Liver (tissue), 9 donors: ENCODE results near the gene PGAP3. TPM values are rescaled to one million over a fixed set of nuclear protein-coding genes. Genes with fewer than 3 reads are reported as not detected.

Source experiments
- DNase-seq: peaks from one replicate; pipeline ENCODE4 v3.0.0-alpha.2; 2017; ENCODE audit warnings: low spot score
- H3K27ac ChIP-seq, 2 donors: one replicate each; pipeline ENCODE4 v1.7.0; 2013; ENCODE audit warnings: inconsistent platforms in 2 of 2, low read length in 2 of 2, control low read depth in 1 of 2, low read depth in 1 of 2, mild to moderate bottlenecking in 1 of 2
- H3K27me3 ChIP-seq, 4 donors: one replicate each; pipeline versions ENCODE4 v1.6.1 to v1.7.0; 2013; ENCODE audit warnings: low read length in 3 of 4, inconsistent platforms in 1 of 4, mild to moderate bottlenecking in 1 of 4, moderate library complexity in 1 of 4; ENCODE audit not compliant: control insufficient read depth in 4 of 4, insufficient read depth in 4 of 4
- H3K36me3 ChIP-seq, 4 donors: one replicate each; pipeline versions ENCODE4 v1.6.1 to v1.7.0; 2013; ENCODE audit warnings: low read length in 3 of 4, mild to moderate bottlenecking in 3 of 4, low read depth in 1 of 4, moderate library complexity in 1 of 4; ENCODE audit not compliant: control insufficient read depth in 4 of 4, insufficient read depth in 3 of 4
- H3K4me1 ChIP-seq, 4 donors: one replicate each; pipeline versions ENCODE4 v1.6.1 to v1.7.0; 2013; ENCODE audit warnings: low read length in 3 of 4, mild to moderate bottlenecking in 3 of 4, moderate library complexity in 1 of 4; ENCODE audit not compliant: control insufficient read depth in 4 of 4, insufficient read depth in 4 of 4
- H3K4me3 ChIP-seq, 3 donors: one replicate each; pipeline versions ENCODE4 v1.6.1 to v1.7.0; 2013; ENCODE audit warnings: low read length in 3 of 3, control low read depth in 1 of 3, low read depth in 1 of 3, mild to moderate bottlenecking in 1 of 3
- H3K9ac ChIP-seq, 2 donors: one replicate each; pipeline ENCODE4 v1.7.0; 2013; ENCODE audit warnings: low read length in 2 of 2, mild to moderate bottlenecking in 2 of 2, moderate library complexity in 2 of 2, control low read depth in 1 of 2, low read depth in 1 of 2
- H3K9me3 ChIP-seq, 4 donors: one replicate each; pipeline versions ENCODE4 v1.6.1 to v1.7.0; 2013; ENCODE audit warnings: low read length in 3 of 4; ENCODE audit not compliant: control insufficient read depth in 4 of 4
- EGR1 ChIP-seq, 2 donors: IDR thresholded peaks; 2 replicates each; pipeline ENCODE4 v1.6.1; 2016 to 2018; ENCODE audit warnings: antibody characterized with exemption in 2 of 2, low read depth in 2 of 2
- FOXA1 ChIP-seq: IDR thresholded peaks from 2 replicates; pipeline ENCODE4 v1.6.1; 2016; ENCODE audit warnings: antibody characterized with exemption
- FOXA2 ChIP-seq: IDR thresholded peaks from 2 replicates; pipeline ENCODE4 v1.6.1; 2016; ENCODE audit warnings: antibody characterized with exemption
- GABPA ChIP-seq, 2 donors: IDR thresholded peaks in 1 of 2; conservative IDR thresholded peaks in 1 of 2; 2 replicates each; pipeline ENCODE4 v1.6.1; 2016; ENCODE audit warnings: antibody characterized with exemption in 2 of 2, mild to moderate bottlenecking in 1 of 2, moderate library complexity in 1 of 2
- HNF4A ChIP-seq, 2 donors: conservative IDR thresholded peaks; 2 replicates each; pipeline ENCODE4 v1.6.1; 2016; ENCODE audit warnings: antibody characterized with exemption in 2 of 2, mild to moderate bottlenecking in 2 of 2
- HNF4G ChIP-seq: IDR thresholded peaks from 2 replicates; pipeline ENCODE4 v1.6.1; 2016; ENCODE audit warnings: antibody characterized with exemption
- JUND ChIP-seq, 2 donors: IDR thresholded peaks; 2 replicates each; pipeline ENCODE4 v1.6.1; 2016; ENCODE audit warnings: antibody characterized with exemption in 2 of 2
- MAX ChIP-seq: IDR thresholded peaks from 2 replicates; pipeline ENCODE4 v1.6.1; 2016; ENCODE audit warnings: antibody characterized with exemption
- NR2F2 ChIP-seq: IDR thresholded peaks from 2 replicates; pipeline ENCODE4 v1.6.1; 2016; ENCODE audit warnings: antibody characterized with exemption
- RAD21 ChIP-seq, 2 donors: IDR thresholded peaks; 2 replicates each; pipeline ENCODE4 v1.6.1; 2016; ENCODE audit warnings: antibody characterized with exemption in 2 of 2, mild to moderate bottlenecking in 2 of 2
- RXRA ChIP-seq, 2 donors: IDR thresholded peaks; 2 replicates each; pipeline ENCODE4 v1.6.1; 2017 to 2018; ENCODE audit warnings: antibody characterized with exemption in 2 of 2, mild to moderate bottlenecking in 1 of 2
- SP1 ChIP-seq: IDR thresholded peaks from 2 replicates; pipeline ENCODE4 v1.6.1; 2018; ENCODE audit warnings: antibody characterized with exemption, mild to moderate bottlenecking
- TAF1 ChIP-seq: conservative IDR thresholded peaks from 2 replicates; pipeline ENCODE4 v1.6.1; 2016; ENCODE audit warnings: antibody characterized with exemption, mild to moderate bottlenecking
- YY1 ChIP-seq: IDR thresholded peaks from 2 replicates; pipeline ENCODE4 v1.6.1; 2016; ENCODE audit warnings: antibody characterized with exemption, mild to moderate bottlenecking
- ZBTB33 ChIP-seq: IDR thresholded peaks from 2 replicates; pipeline ENCODE4 v1.6.1; 2016; ENCODE audit warnings: antibody characterized with exemption
- WGBS: extraction: QIAGEN DNeasy Blood & Tissue Kit; methylation state at CpG from one replicate; pipeline ENCODE4 v1.1.7; 2013; 5-methylcytosine and 5-hydroxymethylcytosine counted together
- polyA plus RNA-seq, 2 donors: library from polyadenylated mRNA; stranded (reverse) in 1 of 2; unstranded in 1 of 2; fragments of 200-250 nt in 1 of 2; fragments of >200 nt in 1 of 2; fragmentation: Nextera tagmentation in 1 of 2; extraction: Ambion mirVana in 1 of 2; gene quantifications; one replicate each; pipeline versions ENCODE4 v1.2.1 to v1.2.3, GENCODE V29; 2013 to 2015
- total RNA-seq, 2 donors: library from RNA; depleted of rRNA; stranded (reverse); fragments of >200 nt; gene quantifications; one replicate each; pipeline ENCODE4 v1.2.3, GENCODE V29; 2014
- TF ChIP-seq, protein P1 (sequence below): IDR thresholded peaks from 2 replicates; pipeline ENCODE4 v1.6.1; 2016; ENCODE audit warnings: antibody characterized with exemption
- TF ChIP-seq, protein P2 (sequence below): fragments of 150-350 bp; IDR thresholded peaks from 2 replicates; pipeline ENCODE4 v1.5.1; 2017; ENCODE audit warnings: improper control_type of control experiment, low read depth, low read length; ENCODE audit not compliant: missing input control
- TF ChIP-seq, protein P3 (sequence below): IDR thresholded peaks from 2 replicates; pipeline ENCODE4 v1.6.1; 2016; ENCODE audit warnings: antibody characterized with exemption, mild to moderate bottlenecking
- donor health status: healthy.
- donor health status: healthy.
- donor health status: healthy.
- donor health status: healthy.
- donor health status: healthy.

Gene PGAP3
- total and polyA plus RNA-seq, 4 donors = 7.9 to 19.5 (median 14.0) TPM

GRCh38 chr17:39672522-39673334 is 15.1 kb downstream of the PGAP3 start:
- Histone ChIP-seq H3K9ac (no peak overlapping the region), H3K27ac (no peak overlapping the region), H3K9me3 (no peaks in the 10 kb centered on the region), H3K36me3 (no peaks in the 10 kb centered on the region), H3K4me1 (peaks cover 0 to 14% (median 8%) of the 10 kb centered on the region in 4 donors), H3K27me3 (no peaks in the 10 kb centered on the region), H3K4me3 (no peak overlapping the region)
- 85% methylated on average over 15 of the region's 15 CpGs for WGBS
- no peak for DNase-seq
- no peak for TF ChIP-seq TAF1
- TF ChIP-seq, protein P1, sequence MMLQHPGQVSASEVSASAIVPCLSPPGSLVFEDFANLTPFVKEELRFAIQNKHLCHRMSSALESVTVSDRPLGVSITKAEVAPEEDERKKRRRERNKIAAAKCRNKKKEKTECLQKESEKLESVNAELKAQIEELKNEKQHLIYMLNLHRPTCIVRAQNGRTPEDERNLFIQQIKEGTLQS = no peak
- no peak for TF ChIP-seq YY1
- TF ChIP-seq RXRA (IDR thresholded peaks at IDR 0.05) = no peak
- TF ChIP-seq FOXA1 = no peak
- no peak for TF ChIP-seq JUND (IDR thresholded peaks at IDR 0.05)
- no peak for TF ChIP-seq NR2F2
- TF ChIP-seq, protein P2, sequence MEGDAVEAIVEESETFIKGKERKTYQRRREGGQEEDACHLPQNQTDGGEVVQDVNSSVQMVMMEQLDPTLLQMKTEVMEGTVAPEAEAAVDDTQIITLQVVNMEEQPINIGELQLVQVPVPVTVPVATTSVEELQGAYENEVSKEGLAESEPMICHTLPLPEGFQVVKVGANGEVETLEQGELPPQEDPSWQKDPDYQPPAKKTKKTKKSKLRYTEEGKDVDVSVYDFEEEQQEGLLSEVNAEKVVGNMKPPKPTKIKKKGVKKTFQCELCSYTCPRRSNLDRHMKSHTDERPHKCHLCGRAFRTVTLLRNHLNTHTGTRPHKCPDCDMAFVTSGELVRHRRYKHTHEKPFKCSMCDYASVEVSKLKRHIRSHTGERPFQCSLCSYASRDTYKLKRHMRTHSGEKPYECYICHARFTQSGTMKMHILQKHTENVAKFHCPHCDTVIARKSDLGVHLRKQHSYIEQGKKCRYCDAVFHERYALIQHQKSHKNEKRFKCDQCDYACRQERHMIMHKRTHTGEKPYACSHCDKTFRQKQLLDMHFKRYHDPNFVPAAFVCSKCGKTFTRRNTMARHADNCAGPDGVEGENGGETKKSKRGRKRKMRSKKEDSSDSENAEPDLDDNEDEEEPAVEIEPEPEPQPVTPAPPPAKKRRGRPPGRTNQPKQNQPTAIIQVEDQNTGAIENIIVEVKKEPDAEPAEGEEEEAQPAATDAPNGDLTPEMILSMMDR = no peak
- no peak for TF ChIP-seq FOXA2
- TF ChIP-seq MAX = no peak
- TF ChIP-seq RAD21 (IDR thresholded peaks at IDR 0.05) = no peak
- no peak for TF ChIP-seq HNF4A (conservative IDR thresholded peaks at IDR 0.05)
- no peak for TF ChIP-seq SP1
- TF ChIP-seq, protein P3, sequence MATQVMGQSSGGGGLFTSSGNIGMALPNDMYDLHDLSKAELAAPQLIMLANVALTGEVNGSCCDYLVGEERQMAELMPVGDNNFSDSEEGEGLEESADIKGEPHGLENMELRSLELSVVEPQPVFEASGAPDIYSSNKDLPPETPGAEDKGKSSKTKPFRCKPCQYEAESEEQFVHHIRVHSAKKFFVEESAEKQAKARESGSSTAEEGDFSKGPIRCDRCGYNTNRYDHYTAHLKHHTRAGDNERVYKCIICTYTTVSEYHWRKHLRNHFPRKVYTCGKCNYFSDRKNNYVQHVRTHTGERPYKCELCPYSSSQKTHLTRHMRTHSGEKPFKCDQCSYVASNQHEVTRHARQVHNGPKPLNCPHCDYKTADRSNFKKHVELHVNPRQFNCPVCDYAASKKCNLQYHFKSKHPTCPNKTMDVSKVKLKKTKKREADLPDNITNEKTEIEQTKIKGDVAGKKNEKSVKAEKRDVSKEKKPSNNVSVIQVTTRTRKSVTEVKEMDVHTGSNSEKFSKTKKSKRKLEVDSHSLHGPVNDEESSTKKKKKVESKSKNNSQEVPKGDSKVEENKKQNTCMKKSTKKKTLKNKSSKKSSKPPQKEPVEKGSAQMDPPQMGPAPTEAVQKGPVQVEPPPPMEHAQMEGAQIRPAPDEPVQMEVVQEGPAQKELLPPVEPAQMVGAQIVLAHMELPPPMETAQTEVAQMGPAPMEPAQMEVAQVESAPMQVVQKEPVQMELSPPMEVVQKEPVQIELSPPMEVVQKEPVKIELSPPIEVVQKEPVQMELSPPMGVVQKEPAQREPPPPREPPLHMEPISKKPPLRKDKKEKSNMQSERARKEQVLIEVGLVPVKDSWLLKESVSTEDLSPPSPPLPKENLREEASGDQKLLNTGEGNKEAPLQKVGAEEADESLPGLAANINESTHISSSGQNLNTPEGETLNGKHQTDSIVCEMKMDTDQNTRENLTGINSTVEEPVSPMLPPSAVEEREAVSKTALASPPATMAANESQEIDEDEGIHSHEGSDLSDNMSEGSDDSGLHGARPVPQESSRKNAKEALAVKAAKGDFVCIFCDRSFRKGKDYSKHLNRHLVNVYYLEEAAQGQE = no peak

DNA sequence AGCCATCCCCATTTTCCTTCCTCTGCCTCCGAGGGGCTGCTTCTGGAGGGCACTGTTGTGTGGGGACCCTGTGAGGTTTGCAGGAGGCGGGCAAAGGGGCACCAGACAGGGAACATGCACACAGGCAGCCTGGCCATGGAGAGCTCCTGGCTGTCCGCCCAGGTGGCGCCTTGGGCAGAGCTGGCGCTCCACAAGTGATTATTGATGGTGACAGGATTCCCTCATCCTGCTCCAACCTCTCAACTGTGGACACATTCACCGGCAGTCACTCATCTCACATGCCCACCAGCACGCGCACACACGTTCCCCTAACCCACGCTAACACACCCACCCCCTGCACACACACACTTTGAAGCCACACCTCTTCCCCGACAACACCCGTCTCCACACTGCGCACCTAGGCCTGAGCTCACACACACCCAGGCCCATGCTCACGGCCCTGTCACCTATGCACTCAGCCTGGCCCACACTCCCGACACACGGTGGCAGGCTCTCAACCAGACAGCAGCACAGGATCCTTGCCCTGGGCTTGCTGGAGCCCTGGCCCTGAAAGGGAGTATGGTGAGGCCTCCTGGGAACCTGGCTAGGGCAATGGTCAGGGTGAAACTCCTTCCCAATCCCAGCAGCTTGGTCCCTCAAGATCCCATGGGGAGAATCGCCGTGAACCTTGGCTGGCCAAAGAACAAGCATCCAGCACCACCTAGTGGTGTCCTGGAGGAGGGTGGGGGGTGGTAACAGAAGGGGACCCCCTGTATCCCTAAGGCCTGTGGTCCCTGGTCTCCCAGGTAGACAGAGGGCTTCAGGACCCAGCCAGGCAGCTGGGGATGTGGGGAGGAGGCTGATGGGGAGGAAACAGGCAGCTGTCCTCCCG is 16.0 kb downstream of the PGAP3 start:
- Histone ChIP-seq H3K36me3 (no peaks in the 10 kb centered on the region), H3K27ac (no peak overlapping the region), H3K9ac (no peak overlapping the region), H3K9me3 (no peaks in the 10 kb centered on the region), H3K4me1 (peaks cover 6 to 20% (median 15%) of the 10 kb centered on the region in 4 donors), H3K4me3 (no peak overlapping the region), H3K27me3 (no peaks in the 10 kb centered on the region)
- 50% methylated on average over 19 of the region's 19 CpGs for WGBS
- no peak for DNase-seq
- TF ChIP-seq MAX = no peak
- no peak for TF ChIP-seq FOXA2
- no peak for TF ChIP-seq ZBTB33
- TF ChIP-seq TAF1 = no peak
- TF ChIP-seq, protein P1 = no peak
- TF ChIP-seq GABPA (IDR thresholded peaks at IDR 0.05 in 1 of 2, conservative IDR thresholded peaks at IDR 0.05 in 1 of 2) = no peak
- TF ChIP-seq JUND (IDR thresholded peaks at IDR 0.05) = no peak
- no peak for TF ChIP-seq HNF4G
- TF ChIP-seq SP1 = no peak
- TF ChIP-seq, protein P2 = peak; percentile 39
- TF ChIP-seq HNF4A (conservative IDR thresholded peaks at IDR 0.05) = no peak
- TF ChIP-seq YY1 = no peak
- TF ChIP-seq FOXA1 = no peak
- no peak for TF ChIP-seq EGR1 (IDR thresholded peaks at IDR 0.05; ENCODE audit: low read depth in 2 of 2)
- TF ChIP-seq RAD21 (IDR thresholded peaks at IDR 0.05) = peak; percentile 80
